GM12878 (cell line): ENCODE results near the gene TKT.

Source experiments
- EP300 ChIP-seq, 2 experiments: fragments of 150-350 bp in 1 of 2; IDR thresholded peaks; 2 replicates each; pipeline ENCODE4 v1.6.1; 2011 to 2012; ENCODE audit warnings: low read depth in 2 of 2, low read length in 2 of 2, borderline replicate concordance in 1 of 2, improper control_type of control experiment in 1 of 2, inconsistent platforms in 1 of 2; ENCODE audit not compliant: control insufficient read depth in 1 of 2
- MTA3 ChIP-seq: IDR thresholded peaks from 2 replicates; pipeline ENCODE4 v1.6.1; 2012; ENCODE audit warnings: low read length, inconsistent platforms, borderline replicate concordance
- POLR2A ChIP-seq: IDR thresholded peaks from 2 replicates; pipeline ENCODE4 v1.6.1; 2011; ENCODE audit warnings: low read depth, mild to moderate bottlenecking, low read length
- TF ChIP-seq, protein P1 (sequence below): IDR thresholded peaks from 2 replicates; pipeline ENCODE4 v1.6.1; 2011; ENCODE audit warnings: low read depth, low read length, improper control_type of control experiment, borderline replicate concordance
- TF ChIP-seq, protein P2 (sequence below): IDR thresholded peaks from 2 replicates; pipeline ENCODE4 v1.6.1; 2011; ENCODE audit warnings: borderline replicate concordance, low read depth, mild to moderate bottlenecking, moderate library complexity, mixed read lengths, low read length; ENCODE audit not compliant: insufficient read depth; ENCODE audit errors: extremely low read length
- TF ChIP-seq, protein P3 (sequence below), 3 experiments: IDR thresholded peaks in 2 of 3; conservative IDR thresholded peaks in 1 of 3; 2 replicates each; pipeline ENCODE4 v1.5.1; 2011; ENCODE audit warnings: low read depth in 3 of 3, low read length in 3 of 3, mild to moderate bottlenecking in 3 of 3, control low read depth in 2 of 3, moderate library complexity in 2 of 3, inconsistent platforms in 1 of 3, mixed read lengths in 1 of 3; ENCODE audit not compliant: control insufficient read depth in 2 of 3, insufficient read depth in 1 of 3; ENCODE audit errors: extremely low read depth in 1 of 3

DNA sequence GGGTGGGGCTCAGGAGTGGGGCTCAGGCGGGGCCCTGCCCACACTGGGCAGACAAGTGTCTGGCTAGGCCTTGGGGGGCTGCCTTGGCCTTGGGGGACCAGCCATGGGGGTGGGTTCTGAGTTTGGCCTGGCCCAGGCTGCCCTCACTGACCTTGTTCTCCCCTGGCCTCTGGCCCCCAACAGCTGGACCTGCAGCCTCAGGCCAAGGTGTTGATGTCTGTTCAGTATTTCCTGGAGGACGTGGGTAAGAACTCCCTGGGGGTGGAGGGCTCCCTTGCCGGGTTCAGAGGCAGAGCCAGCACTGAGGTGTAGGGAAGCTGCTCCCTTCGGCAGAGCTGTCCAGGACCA, 74.8 kb downstream of the TKT start:
- TF ChIP-seq, protein P1, sequence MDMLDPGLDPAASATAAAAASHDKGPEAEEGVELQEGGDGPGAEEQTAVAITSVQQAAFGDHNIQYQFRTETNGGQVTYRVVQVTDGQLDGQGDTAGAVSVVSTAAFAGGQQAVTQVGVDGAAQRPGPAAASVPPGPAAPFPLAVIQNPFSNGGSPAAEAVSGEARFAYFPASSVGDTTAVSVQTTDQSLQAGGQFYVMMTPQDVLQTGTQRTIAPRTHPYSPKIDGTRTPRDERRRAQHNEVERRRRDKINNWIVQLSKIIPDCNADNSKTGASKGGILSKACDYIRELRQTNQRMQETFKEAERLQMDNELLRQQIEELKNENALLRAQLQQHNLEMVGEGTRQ: no peak
- TF ChIP-seq EP300 (IDR thresholded peaks at IDR 0.05; ENCODE audit: borderline replicate concordance in 1 of 2, control insufficient read depth in 1 of 2, low read depth in 2 of 2, low read length in 2 of 2) (no peak; a peak in 1 of 4 replicates), MTA3 (no peak), POLR2A (0 out of 2 replicates have a peak, but pooled peaks have one; percentile 7)
- TF ChIP-seq, protein P2, sequence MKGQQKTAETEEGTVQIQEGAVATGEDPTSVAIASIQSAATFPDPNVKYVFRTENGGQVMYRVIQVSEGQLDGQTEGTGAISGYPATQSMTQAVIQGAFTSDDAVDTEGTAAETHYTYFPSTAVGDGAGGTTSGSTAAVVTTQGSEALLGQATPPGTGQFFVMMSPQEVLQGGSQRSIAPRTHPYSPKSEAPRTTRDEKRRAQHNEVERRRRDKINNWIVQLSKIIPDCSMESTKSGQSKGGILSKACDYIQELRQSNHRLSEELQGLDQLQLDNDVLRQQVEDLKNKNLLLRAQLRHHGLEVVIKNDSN: no peak
- TF ChIP-seq, protein P3, sequence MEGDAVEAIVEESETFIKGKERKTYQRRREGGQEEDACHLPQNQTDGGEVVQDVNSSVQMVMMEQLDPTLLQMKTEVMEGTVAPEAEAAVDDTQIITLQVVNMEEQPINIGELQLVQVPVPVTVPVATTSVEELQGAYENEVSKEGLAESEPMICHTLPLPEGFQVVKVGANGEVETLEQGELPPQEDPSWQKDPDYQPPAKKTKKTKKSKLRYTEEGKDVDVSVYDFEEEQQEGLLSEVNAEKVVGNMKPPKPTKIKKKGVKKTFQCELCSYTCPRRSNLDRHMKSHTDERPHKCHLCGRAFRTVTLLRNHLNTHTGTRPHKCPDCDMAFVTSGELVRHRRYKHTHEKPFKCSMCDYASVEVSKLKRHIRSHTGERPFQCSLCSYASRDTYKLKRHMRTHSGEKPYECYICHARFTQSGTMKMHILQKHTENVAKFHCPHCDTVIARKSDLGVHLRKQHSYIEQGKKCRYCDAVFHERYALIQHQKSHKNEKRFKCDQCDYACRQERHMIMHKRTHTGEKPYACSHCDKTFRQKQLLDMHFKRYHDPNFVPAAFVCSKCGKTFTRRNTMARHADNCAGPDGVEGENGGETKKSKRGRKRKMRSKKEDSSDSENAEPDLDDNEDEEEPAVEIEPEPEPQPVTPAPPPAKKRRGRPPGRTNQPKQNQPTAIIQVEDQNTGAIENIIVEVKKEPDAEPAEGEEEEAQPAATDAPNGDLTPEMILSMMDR (IDR thresholded peaks at IDR 0.05 in 2 of 3, conservative IDR thresholded peaks at IDR 0.05 in 1 of 3; ENCODE audit: control insufficient read depth in 2 of 3, extremely low read depth in 1 of 3, insufficient read depth in 1 of 3, low read depth in 3 of 3, low read length in 3 of 3): no peak
